ENCODE measurements around the gene COL9A3.

Gene COL9A3

GRCh38 chr20:62778601-62779416 lies 38.0 kb upstream of the COL9A3 start:
- no peak for DNase-seq

GRCh38 chr20:62779417-62779685 lies 37.5 kb upstream of the COL9A3 start:
- DNase-seq: no peak

GRCh38 chr20:62780204-62780603 lies 36.6 kb upstream of the COL9A3 start:
- no peak for DNase-seq

- DNase-seq: no peak
Observed at GRCh38 chr20:62780696-62781095, 36.2 kb upstream of the COL9A3 start.

GRCh38 chr20:62782149-62782892 lies 34.5 kb upstream of the COL9A3 start:
- no peak for DNase-seq

- DNase-seq: no peak
Observed at GRCh38 chr20:62782893-62783278, 34.0 kb upstream of the COL9A3 start.

GRCh38 chr20:62784497-62784896 lies 32.4 kb upstream of the COL9A3 start:
- DNase-seq: no peak

GRCh38 chr20:62785393-62785792 lies 31.5 kb upstream of the COL9A3 start:
- DNase-seq: no peak

GRCh38 chr20:62786157-62786556 lies 30.7 kb upstream of the COL9A3 start:
- DNase-seq: no peak

- no peak for DNase-seq
Observed at GRCh38 chr20:62787321-62787720, 29.5 kb upstream of the COL9A3 start.

- DNase-seq: no peak
Observed at GRCh38 chr20:62787866-62788265, 29.0 kb upstream of the COL9A3 start.

GRCh38 chr20:62788607-62789006 lies 28.2 kb upstream of the COL9A3 start:
- DNase-seq: no peak

GRCh38 chr20:62790075-62790474 lies 26.8 kb upstream of the COL9A3 start:
- DNase-seq: no peak

- DNase-seq: peak; percentile 90
Observed at GRCh38 chr20:62791301-62792181, 25.3 kb upstream of the COL9A3 start.

GRCh38 chr20:62792182-62792939 lies 24.5 kb upstream of the COL9A3 start:
- DNase-seq: no peak

- no peak for DNase-seq
Observed at GRCh38 chr20:62792940-62793756, 23.7 kb upstream of the COL9A3 start.

- DNase-seq: no peak
Observed at GRCh38 chr20:62793757-62794006, 23.2 kb upstream of the COL9A3 start.

GRCh38 chr20:62794007-62794724 lies 22.7 kb upstream of the COL9A3 start:
- peak; percentile 97 for DNase-seq

- peak; percentile 73 for DNase-seq
Observed at GRCh38 chr20:62795023-62795761, 21.7 kb upstream of the COL9A3 start.

- DNase-seq: no peak
Observed at GRCh38 chr20:62796699-62797491, 20.0 kb upstream of the COL9A3 start.

Data from right forelimb (tissue), 1 donor.